WTC11 (cell line): Measurements from ENCODE around the gene TIMP4.

Source experiments
- CTCF ChIP-seq: fragments of 200-600 bp; IDR thresholded peaks from 2 replicates; pipeline ENCODE4 v1.8.0; 2022; ENCODE audit warnings: antibody characterized with exemption
- EMX1 ChIP-seq: fragments of 250-450 bp; sonication (Bioruptor Pico); IDR thresholded peaks from 2 replicates; pipeline ENCODE4 v1.8.0; 2021; ENCODE audit warnings: mild to moderate bottlenecking
- JUN ChIP-seq: sonication (generic); formaldehyde crosslinking; IDR thresholded peaks from 2 replicates; pipeline ENCODE4 v1.8.0; 2023; ENCODE audit warnings: mild to moderate bottlenecking, missing genetic modification reagents
- NFYB ChIP-seq: sonication (generic); formaldehyde crosslinking; conservative IDR thresholded peaks from 2 replicates; pipeline ENCODE4 v1.8.0; 2022; ENCODE audit warnings: low read depth, missing genetic modification reagents
- TEAD1 ChIP-seq: sonication (generic); formaldehyde crosslinking; IDR thresholded peaks from 2 replicates; pipeline ENCODE4 v1.8.0; 2022; ENCODE audit warnings: mild to moderate bottlenecking, missing genetic modification reagents
- ZBTB43 ChIP-seq: sonication (generic); formaldehyde crosslinking; IDR thresholded peaks from 2 replicates; pipeline ENCODE4 v1.8.1; 2023; ENCODE audit warnings: mild to moderate bottlenecking, missing genetic modification reagents
- ZNF232 ChIP-seq: sonication (generic); formaldehyde crosslinking; IDR thresholded peaks from 2 replicates; pipeline ENCODE4 v1.8.0; 2022; ENCODE audit warnings: mild to moderate bottlenecking, missing genetic modification reagents

GRCh38 chr3:12186046-12186445, 27.3 kb upstream of the TIMP4 start:
- TF ChIP-seq ZNF232 (CRISPR knock-in tag), result no peak
- no peak for TF ChIP-seq TEAD1 (CRISPR knock-in tag)
- no peak for TF ChIP-seq ZBTB43
- TF ChIP-seq CTCF, result no peak
- no peak for TF ChIP-seq EMX1 (CRISPR knock-in tag)
- no peak for TF ChIP-seq NFYB (CRISPR knock-in tag)
- no peak for TF ChIP-seq JUN (CRISPR knock-in tag)
